Activated gamma-delta T cell treated with anti-CD3 and anti-CD28 coated beads, Interleukin-2, amount 50 U/mL, for 16 hours (primary cell): ENCODE results near the gene ADK.
"Not testable (repeated sequence)": the region's sequence is repeated elsewhere in the genome, so short reads cannot be mapped to it uniquely, and the experiment has no call there.

Experiments used
- DNase-seq: peaks from one replicate; pipeline ENCODE4 v3.0.0-alpha.2; 2020; ENCODE audit warnings: low read depth

ADK gene

DNA sequence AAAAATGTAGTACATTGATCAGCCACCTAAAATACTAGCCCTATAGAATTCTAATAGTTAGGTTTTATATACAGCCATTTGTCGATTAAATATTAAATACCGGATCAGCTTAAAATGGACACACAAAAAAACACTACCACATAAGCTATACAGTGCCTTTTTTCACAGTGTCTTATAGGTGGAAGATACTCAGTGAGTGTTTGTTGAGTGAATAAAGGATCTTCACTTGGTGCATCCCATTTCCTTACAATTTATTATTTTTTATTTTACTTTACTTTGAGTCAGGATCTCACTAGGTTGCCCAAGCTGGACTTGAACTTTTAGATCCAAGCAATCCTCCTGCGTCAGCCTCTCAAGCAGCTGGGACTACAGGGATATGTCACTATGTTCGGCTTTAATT, 340.0 kb downstream of the ADK start:
- no peak for DNase-seq

DNA sequence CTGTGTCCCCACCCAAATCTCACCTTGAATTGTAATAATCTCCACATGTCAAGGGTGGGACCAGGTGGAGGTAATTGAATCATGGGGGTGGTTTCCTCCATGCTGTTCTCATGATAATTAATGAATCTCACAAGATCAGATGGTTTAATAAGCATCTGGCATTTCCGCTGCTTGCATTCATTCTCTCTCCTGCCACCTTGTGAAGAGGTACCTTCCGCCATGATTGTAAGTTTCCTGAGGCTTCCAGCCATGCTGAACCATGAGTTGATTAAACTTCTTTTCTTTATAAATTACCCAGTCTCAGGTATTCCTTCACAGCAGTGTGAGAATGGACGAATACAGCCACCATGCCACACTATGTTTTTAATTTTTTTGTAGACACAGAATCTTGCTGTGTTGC, 345.3 kb downstream of the ADK start:
- DNase-seq: not testable (repeated sequence)

DNA sequence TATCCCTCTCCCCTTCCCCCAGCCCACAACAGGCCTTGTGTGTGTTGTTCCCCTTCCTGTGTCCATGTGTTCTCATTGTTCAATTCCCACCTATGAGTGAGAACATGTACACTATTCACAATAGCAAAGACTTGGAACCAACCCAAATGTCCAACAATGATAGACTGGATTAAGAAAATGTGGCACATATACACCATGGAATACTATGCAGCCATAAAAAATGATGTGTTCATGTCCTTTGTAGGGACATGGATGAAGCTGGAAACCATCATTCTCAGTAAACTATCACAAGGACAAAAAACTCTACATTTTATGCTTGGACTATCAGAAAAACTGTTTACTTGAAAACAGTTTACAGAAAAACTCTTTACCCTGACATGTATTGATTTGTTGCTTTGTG, 347.6 kb downstream of the ADK start:
- DNase-seq: not testable (repeated sequence)

DNA sequence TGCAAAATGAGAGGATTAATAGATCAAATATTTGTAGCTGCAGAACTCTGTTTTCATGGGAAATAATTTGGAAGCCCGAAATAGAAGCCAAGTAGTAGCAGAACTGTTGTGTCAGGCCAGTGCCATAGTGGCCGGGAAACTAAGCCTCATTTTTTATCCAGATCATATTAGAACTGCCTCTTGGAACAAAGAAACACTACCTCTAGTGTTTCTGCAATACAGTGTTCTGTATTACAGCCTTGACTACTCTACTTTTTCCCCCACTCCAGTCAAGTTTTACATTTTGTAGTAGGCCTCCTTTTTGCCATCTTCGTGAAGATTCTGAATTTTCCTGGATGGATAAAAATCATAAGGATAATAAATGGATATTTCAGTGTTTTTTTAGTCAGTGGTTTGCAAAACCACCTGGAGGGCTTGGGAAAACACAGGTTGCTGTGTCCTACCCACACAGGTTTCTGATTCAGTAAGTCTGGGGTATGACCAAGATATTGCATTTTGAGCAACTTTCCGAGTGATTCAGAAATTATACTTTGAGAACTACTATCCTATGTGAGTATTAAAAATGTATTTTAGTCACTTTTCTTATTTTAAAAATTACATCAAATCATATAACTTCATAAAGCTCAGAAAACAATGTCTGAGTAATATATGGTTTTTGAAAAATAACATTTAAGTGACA, 349.1 kb downstream of the ADK start:
- DNase-seq: no peak

DNA sequence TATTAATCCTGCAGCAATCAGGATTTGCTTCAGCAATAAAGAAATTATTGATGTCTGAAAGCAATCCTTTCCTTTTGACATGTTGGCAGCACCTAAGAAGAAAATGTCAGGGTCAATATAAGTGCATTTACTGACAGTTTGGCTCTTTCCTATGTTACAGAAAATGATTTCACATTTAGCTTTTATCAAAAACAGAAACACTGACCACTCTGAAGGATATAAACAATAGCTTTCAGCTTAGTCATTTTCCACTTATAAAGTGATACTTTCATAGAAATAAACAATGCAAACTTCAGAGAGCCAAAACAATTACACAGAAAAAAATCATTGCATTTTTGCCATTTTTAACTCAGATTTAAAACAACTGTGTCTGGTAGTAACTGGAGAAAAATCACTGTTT, 349.8 kb downstream of the ADK start:
- no peak for DNase-seq

DNA sequence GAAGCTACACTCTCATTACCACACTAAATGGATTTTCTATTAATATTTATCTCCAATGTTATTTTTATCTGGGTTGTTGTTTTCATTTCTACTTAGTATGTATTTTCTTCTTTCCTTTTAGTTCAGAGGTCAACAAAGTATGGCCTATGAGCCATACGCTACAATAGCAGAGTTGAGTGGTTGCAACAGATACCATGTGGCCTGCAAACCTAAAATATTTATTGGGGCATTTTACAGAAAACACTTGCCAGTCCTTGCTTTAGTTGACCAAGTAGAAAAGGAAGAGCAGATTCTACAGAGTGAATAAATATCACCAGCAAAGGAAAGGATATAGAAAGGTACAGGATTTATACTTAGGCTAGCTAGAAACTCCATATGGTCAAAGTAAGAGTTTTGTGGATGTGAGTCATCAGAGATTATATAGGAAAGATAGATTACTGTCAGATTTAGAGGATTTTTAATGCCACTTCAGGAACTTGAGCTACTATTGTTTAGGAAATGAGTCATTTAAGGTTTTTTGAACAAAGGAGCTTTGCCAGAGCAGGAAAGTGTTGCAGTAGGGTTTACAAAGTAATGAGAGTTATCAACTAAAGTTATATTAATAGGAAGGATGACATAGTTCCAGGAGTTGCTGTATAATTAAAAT, 352.1 kb downstream of the ADK start:
- no peak for DNase-seq

DNA sequence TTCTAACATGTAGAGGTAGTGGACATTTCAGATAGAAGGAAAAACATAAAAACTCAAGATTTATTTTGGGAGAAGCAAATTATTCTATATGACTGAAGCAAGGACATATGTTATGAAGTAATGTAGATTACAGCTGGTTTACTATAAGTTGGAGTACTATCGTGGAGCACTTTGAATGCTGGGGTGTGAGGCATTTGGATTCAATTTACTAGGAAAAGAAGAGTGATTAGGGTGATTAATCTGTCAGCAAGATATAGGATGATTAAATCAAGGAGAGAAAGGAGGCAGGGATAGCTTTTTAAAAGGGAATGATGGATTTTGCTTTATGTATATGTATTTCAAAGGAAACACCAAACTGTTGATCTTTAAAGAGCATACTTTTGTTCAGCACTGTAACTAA, 356.9 kb downstream of the ADK start:
- DNase-seq: no peak

DNA sequence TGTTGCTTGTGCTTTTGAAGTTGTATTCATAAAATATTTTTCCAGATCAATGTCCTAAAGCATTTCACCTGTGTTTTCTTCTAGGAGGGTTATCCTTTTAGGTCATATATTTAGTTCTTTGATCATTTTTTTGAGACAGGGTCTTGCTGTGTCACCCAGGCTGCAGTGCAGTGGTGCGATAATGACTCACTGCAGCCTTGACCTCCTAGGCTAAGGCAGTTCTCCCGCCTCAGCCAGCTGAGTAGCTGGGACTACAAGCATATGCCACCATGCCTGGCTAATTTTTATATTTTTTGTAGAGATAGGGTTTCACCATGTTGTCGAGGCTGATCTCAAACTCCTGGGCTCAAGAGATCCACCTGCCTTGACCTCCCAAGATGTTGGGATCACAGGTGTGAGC, 359.6 kb downstream of the ADK start:
- no peak for DNase-seq

DNA sequence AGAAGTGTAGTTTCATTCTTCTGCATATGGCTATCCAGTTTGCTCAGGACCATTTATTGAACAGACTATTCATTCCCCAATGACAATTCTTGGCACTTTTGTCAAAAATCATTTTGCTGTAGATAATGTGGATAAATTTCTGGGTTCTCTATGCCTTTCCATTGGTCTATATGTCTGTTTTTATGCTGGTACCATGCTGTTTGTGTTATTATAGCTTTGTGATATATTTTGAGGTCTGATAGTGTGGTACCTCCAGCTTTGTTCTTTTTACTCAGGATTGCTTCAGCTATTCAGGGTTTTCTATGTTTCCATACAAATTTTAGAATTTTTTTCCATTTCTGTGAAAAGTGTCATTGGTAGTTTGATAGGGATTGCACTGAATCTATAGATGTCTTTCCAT, 360.0 kb downstream of the ADK start:
- DNase-seq: no peak

DNA sequence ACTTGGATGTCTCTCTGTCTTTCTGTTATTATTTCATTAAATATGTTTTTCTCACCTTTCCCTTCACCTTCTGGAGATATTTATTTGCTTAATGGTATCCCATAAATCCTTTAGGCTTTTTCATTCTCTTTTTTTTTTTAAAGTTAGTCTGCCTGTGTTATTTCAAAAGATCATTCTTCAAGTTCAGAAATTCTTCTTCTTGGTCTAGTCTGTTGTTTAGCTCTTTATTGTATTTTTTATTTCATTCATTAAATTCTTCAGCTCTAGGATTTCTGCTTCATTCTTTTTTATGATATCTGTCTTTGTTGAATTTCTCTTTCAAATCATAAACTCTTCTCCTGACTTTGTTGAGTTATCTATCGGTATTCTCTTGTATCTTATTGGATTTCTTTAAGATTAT, 363.3 kb downstream of the ADK start:
- no peak for DNase-seq

DNA sequence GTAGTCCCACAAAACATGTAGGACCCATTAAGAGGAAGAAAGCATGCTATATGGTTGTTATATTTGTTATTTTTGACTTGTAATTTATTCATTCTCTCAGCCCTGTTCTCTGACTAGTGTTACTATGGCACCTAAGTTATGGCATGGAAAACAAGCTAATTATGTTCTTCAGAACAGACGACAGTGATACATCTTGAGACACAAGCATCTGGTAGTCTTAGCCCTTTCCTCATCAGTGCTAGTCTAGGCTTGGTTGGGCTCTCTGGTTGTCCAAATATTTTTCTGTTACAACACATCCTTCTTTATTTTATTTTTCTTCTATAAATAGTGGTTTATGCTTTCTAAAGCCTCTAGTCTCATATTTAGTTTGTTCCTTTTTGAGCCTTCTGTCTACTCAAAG, 367.0 kb downstream of the ADK start:
- DNase-seq: no peak

DNA sequence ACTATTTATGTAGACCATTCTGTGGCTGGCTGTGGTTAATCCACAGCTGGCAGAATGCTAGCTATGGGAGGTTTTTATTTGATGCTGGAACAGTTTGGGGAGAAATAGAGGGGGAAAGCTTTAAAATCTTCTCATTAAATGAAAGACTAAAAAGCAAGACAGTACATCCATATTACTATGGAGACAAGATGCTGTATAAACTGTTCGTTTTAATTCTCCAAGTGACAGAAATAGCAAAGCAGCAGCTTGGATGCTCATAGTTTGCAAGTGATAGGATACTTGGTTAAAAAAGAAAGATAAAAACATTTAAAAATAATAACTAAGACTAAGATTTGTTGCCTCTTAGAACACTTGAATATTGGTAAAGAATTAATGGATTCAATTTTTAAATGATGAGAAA, 370.5 kb downstream of the ADK start:
- no peak for DNase-seq

DNA sequence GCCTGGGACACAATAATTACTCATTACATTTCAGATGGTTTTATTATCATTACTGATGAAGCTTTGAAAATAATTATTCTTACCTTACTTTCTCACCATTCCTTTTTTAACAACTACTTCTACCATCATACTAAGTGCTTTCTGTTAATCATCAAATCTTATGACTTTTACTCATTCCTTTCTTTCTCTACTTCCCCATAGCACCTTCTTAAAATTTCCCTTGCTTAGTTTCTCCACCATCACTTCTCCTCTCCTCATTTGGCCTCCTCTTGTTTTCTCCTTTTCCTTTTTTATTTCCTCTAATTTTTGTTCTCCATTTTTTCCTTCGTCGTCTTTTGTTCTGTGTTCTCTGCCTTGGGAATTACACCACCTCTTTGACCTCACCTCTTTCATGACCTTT, 372.2 kb downstream of the ADK start:
- DNase-seq: no peak

DNA sequence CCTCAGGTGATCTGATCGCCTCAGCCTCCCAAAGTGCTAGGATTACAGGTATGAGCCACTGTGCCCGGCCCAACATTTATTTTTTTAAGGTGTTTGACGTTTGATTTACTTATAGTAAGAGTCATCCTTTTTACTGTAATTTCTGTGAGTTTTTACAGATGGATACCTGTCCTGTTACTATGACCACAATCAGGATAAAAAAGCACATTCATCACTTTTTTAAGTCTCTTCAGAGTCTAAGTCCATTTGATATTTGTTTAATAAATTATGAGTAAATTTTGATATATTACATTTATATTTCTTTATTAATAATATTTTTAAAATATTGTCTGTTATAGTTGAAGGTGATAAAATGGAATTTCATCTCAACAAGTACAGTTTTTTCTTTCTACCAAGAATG, 374.9 kb downstream of the ADK start:
- DNase-seq: no peak

DNA sequence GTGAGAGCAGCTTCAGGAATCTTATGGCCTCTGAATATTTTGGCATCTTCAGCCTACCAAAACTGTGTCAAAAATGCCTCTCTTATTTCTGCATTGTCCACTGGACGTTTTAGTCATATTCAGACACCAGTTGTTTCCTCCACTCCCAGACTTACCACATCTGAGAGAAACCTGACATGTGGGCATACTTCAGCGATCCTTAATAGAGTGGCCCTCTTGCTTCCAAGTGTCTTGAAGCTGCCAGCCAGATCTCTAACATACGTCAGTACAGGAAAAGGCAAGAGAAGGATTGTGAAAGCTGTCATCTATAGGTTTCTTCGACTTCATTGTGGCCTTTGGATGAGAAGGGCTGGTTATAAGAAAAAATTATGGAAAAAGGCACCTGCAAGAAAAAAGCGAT, 376.6 kb downstream of the ADK start:
- not testable (repeated sequence) for DNase-seq

DNA sequence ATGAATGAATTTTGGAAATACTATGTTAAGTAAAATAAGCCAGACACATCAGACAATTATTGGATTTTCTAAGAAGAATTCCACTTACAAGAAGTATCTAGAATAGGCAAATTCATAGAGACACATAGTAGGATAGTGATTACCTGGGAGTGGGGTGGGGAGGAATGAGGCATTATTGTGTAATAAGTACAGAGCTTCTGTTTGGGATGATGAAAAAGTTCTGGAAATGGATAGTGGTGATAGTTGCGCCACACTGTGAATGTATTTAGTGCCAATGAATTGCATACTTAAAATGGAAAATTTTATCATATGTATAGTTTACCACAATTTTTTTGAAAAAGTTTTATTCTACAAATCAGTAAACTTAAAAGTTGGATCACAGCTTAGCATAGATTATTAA, 378.2 kb downstream of the ADK start:
- no peak for DNase-seq

DNA sequence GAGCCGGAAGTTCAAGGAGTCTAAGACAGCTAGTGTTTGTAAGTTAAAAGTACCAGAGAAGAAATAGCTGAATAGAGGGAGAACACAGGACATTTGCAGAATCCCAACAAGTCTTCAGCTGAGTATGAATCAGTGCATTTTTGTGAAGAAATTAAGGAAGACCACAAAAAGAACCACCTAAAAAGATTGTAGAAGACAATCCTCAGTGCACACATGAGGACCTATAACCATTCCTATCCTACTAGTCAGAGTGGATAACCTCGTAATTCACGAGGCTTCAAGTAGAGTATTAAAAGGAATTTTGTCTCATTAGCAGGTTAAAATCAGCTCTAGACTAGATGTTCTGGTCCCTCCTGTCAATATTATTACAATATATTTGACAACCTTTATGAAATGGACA, 380.0 kb downstream of the ADK start:
- no peak for DNase-seq

DNA sequence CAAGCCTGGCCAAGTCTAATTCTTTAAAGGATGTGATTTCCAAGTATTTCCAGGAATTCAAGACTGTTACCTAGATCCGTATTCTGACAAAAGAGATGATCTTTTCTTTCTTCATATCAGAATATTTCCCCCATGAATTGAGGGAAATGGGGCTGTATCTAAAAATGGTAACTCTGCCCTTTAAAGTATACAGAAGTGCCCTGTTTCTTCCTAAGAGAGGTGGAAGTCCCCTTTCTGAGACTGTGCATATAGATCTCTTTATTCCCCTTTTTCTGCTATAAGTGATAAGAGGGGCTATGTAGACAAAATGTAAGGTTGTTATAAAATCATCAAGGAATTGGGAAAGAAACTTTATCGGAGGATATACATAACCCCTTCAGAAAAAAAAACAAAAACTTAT, 388.3 kb downstream of the ADK start:
- DNase-seq: no peak

DNA sequence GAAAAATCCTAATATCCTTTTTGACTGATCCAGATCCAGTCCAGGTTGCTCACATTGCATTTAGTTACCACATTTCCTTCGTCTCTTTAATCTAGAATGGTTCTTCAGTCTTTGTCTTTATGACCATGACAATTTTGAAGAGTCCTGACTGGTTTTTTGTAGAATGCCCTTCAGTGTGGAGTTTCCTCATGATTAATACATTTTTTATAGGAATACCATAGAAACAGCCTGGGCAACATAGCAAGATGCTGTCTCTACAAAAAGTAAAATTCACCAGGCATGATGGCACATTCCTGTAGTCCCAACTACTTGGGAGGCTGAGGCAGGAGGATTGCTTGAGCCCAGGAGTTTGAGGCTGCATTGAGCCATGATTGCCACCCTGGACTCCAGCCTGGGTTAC, 390.4 kb downstream of the ADK start:
- no peak for DNase-seq

DNA sequence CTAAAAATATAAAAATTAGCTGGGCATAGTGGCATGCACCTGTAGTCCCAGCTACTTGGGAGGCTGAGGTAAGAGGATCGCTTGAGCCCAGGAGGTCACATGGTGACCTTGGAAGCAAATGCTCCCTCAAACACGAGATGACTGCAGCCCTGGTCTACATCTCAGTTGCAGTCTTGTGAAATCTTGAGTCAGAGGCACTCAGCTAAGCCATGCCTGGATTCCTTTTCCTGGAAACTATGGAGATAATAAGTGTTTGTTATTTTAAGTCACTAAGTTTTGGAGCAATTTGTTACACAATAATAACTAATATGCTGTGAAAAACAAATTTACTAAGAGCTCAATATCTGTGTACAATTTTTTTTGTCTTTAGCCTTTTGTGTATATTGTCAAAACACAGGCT, 391.1 kb downstream of the ADK start:
- no peak for DNase-seq

DNA sequence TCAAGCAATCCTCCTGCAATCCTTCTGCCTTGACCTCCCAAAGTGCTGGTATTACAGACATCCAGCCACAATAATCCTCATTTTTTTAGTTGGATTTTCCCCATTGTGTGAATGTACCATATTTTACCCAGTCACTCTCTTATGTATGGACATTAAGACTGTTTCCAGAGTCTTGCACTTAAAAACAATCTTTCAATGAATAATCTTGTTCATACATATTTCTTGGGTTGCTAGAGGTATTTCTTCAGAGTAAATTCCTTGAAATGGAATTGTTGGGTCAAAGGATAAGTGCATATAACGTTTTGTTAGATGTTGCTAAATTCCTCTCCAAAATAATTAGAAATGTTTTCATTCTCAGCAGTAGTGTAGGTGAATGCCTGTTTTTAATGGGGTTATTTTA, 392.3 kb downstream of the ADK start:
- DNase-seq: no peak

DNA sequence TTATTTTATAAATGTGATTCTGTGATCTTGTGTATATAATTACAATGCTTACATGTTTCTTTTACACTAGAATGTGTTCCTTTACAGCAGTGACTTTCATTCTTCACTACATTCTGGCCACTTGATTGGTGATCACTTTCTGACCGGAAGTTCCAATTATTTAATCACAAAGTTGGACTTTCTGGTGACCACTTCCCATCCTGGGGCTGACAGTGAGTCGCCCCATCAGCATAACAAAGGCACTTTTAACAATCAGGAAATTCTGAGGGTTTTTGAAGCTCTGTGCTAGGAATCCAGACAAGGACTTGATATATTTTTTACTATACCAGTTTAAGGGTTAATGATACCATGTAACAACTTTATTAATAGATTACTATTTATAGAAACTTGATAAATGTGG, 393.1 kb downstream of the ADK start:
- no peak for DNase-seq

DNA sequence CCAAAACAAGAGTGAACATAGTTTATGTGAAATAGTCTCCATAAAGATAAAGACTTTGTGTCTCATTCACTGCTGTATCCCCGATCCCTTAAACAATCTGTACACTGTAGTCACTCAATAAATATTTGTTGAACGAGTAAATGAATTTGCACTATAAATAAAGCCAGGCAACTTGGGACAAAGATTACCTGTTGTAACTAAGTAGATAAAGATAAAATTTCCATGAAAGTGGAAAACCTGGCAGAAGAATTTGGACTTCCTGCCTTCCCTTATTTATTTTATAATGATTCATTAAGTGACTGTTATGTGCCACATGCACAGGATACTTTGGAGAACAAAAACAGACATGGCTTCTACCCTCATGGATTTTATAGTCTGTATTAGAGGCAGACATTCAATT, 397.7 kb downstream of the ADK start:
- no peak for DNase-seq

DNA sequence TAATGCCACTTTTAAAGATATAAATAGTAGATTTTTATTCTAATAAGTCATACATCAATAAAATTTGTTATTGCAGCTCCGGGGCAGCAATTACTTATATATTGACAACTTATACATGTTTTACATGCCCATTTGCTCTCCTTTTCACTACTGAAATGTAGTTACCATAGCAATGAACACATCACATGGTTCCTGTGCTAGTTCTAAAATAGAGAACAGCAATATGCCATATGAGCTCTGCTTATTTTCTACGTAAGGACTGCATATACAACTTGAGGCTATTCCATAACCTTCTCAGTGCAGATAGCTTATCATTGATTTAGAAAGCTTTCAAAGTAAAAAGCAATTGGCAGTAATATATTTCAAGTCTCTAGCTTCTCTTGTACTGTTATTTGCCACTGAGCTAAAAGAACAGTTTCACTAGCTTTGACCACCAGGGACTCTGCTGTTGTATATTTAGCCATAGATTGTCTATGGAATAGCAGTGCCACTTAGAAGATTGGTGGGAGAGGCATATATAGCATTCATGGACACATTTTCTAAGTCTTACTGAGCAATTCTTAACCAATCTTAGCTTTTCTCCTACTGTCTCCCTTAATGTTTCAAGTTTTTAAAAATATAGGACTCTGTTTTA, 405.2 kb downstream of the ADK start:
- no peak for DNase-seq
